ENCODE measurements around the gene DACT3.

Gene DACT3

GRCh38 chr19:46610851-46611770 is 49.9 kb downstream of the DACT3 start:
- no peak for DNase-seq (ENCODE audit: low read depth)

- DNase-seq (ENCODE audit: low read depth): no peak
Observed at GRCh38 chr19:46610413-46610775, 50.6 kb downstream of the DACT3 start.

GRCh38 chr19:46609511-46610412 is 51.2 kb downstream of the DACT3 start:
- no peak for DNase-seq (ENCODE audit: low read depth)

GRCh38 chr19:46608581-46609345 is 52.2 kb downstream of the DACT3 start:
- no peak for DNase-seq (ENCODE audit: low read depth)

- DNase-seq (ENCODE audit: low read depth): no peak
Observed at GRCh38 chr19:46608178-46608577, 52.8 kb downstream of the DACT3 start.

- DNase-seq (ENCODE audit: low read depth): no peak
Observed at GRCh38 chr19:46607448-46607841, 53.5 kb downstream of the DACT3 start.

- DNase-seq (ENCODE audit: low read depth): no peak
Observed at GRCh38 chr19:46606681-46607447, 54.1 kb downstream of the DACT3 start.

- DNase-seq (ENCODE audit: low read depth): no peak
Observed at GRCh38 chr19:46606019-46606418, 55.0 kb downstream of the DACT3 start.

GRCh38 chr19:46605356-46605821 is 55.6 kb downstream of the DACT3 start:
- no peak for DNase-seq (ENCODE audit: low read depth)

GRCh38 chr19:46604781-46605355 is 56.1 kb downstream of the DACT3 start:
- DNase-seq (ENCODE audit: low read depth): no peak

GRCh38 chr19:46603752-46604231 is 57.2 kb downstream of the DACT3 start:
- DNase-seq (ENCODE audit: low read depth): no peak

GRCh38 chr19:46603195-46603637 is 57.8 kb downstream of the DACT3 start:
- DNase-seq (ENCODE audit: low read depth): no peak

GRCh38 chr19:46602392-46603194 is 58.4 kb downstream of the DACT3 start:
- peak; percentile 33 for DNase-seq (ENCODE audit: low read depth)

- no peak for DNase-seq (ENCODE audit: low read depth)
Observed at GRCh38 chr19:46601318-46602224, 59.4 kb downstream of the DACT3 start, which contains the start of gene CALM3. CALM3 (plus strand) TSS chr19:46601330; CDS start chr19:46601435, 105 bp downstream.

- DNase-seq (ENCODE audit: low read depth): peak; percentile 97
Observed at GRCh38 chr19:46600384-46601317, 60.3 kb downstream of the DACT3 start.

- no peak for DNase-seq (ENCODE audit: low read depth)
Observed at GRCh38 chr19:46599716-46600373, 61.1 kb downstream of the DACT3 start.

- DNase-seq (ENCODE audit: low read depth): no peak
Observed at GRCh38 chr19:46598372-46598917, 62.5 kb downstream of the DACT3 start.

Measured in amniotic epithelial cell (primary cell).